Spleen (tissue), 7 donors: ENCODE measurements around the gene RERG.

ENCODE experiments used
- POLR2A ChIP-seq, 3 donors: fragments of 450-650 bp; IDR thresholded peaks; one replicate each; pipeline ENCODE4 v1.5.1; 2017; ENCODE audit warnings: antibody characterized with exemption in 3 of 3, mild to moderate bottlenecking in 1 of 3
- POLR2AphosphoS5 ChIP-seq, 3 donors: sonication (generic); formaldehyde crosslinking; IDR thresholded peaks; one replicate each; pipeline ENCODE4 v1.5.1; 2017; ENCODE audit warnings: antibody characterized with exemption in 3 of 3
- TF ChIP-seq, protein P1 (sequence below), 11 experiments: fragments of 200-600 bp in 7 of 11; fragments of 450-650 bp in 4 of 11; sonication (generic) in 4 of 11; IDR thresholded peaks in 8 of 11; conservative IDR thresholded peaks in 3 of 11; 1 replicate in 7 of 11; 2 replicates in 4 of 11; pipeline versions ENCODE4 v1.4.0 to v1.8.0; 2016 to 2021; ENCODE audit warnings: antibody characterized with exemption in 11 of 11, inconsistent platforms in 4 of 11, mild to moderate bottlenecking in 1 of 11
- donor health status: DM: no; HTN: no; CAD: no; lungs with moderate emphysema.
- donor health status: DM: no; HTN: no; CAD: no.
- donor health status: DM: no; HTN: no; CAD: no.

DNA sequence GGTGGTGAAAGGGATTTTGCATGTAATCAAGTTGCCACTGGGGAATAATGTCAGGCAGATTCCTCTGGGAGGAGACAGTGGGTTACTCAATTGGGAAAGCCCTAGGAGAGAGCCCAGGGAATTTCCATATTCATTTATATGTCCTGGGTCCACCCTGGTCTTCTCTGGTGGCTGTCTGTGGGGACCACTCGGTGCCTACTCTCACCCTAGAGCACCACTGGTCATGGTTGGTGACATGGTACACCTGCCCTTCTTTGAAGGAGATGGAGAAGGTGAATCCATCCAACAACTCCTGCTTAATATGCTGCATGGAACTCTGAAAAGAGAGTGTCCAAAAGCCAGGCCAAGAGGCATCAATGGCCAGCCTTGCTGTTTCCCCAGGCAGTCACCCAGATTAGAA, 12.8 kb upstream of the RERG start:
- TF ChIP-seq POLR2AphosphoS5 (IDR thresholded peaks at IDR 0.05), result no peak
- TF ChIP-seq, protein P1, sequence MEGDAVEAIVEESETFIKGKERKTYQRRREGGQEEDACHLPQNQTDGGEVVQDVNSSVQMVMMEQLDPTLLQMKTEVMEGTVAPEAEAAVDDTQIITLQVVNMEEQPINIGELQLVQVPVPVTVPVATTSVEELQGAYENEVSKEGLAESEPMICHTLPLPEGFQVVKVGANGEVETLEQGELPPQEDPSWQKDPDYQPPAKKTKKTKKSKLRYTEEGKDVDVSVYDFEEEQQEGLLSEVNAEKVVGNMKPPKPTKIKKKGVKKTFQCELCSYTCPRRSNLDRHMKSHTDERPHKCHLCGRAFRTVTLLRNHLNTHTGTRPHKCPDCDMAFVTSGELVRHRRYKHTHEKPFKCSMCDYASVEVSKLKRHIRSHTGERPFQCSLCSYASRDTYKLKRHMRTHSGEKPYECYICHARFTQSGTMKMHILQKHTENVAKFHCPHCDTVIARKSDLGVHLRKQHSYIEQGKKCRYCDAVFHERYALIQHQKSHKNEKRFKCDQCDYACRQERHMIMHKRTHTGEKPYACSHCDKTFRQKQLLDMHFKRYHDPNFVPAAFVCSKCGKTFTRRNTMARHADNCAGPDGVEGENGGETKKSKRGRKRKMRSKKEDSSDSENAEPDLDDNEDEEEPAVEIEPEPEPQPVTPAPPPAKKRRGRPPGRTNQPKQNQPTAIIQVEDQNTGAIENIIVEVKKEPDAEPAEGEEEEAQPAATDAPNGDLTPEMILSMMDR (IDR thresholded peaks at IDR 0.05 in 8 of 11, conservative IDR thresholded peaks at IDR 0.05 in 3 of 11), result no peak
- TF ChIP-seq POLR2A (IDR thresholded peaks at IDR 0.05), result no peak
